ENCODE data around the gene PDGFC. TPM values are rescaled to one million over a fixed set of nuclear protein-coding genes. Genes with fewer than 3 reads are reported as not detected.

PDGFC gene
- total and polyA plus RNA-seq, 12 donors: 2.1 to 18.2 (median 14.8) TPM

DNA sequence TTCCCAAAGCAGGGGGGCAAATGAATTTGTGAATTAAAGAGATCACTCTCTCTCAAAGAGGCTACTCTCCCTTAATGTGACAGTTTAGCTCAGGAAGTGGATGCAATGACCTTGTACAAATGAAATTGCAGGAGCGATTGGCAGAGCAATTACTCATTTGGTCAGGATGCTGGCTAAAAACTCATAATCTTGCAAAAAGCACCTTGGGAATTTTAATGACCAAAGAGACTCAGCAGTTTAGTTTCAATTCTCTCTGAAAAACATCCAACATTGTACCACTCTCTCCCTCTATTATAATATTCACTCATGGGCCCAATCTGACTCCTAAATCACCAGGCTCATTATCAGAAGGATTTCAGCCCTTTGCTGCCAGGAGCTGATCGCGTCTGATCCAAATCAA lies 26.1 kb downstream of the PDGFC start:
- intact Hi-C loops (cut with DNase I): loop anchor here in 1 of 10 donors (5.0 kb wide), 1 partner anchor 173 kb away; no protein-coding TSS in a partner anchor
- no peaks in the 10 kb centered on the region for H3K27me3 ChIP-seq
- TF ChIP-seq, protein P1, sequence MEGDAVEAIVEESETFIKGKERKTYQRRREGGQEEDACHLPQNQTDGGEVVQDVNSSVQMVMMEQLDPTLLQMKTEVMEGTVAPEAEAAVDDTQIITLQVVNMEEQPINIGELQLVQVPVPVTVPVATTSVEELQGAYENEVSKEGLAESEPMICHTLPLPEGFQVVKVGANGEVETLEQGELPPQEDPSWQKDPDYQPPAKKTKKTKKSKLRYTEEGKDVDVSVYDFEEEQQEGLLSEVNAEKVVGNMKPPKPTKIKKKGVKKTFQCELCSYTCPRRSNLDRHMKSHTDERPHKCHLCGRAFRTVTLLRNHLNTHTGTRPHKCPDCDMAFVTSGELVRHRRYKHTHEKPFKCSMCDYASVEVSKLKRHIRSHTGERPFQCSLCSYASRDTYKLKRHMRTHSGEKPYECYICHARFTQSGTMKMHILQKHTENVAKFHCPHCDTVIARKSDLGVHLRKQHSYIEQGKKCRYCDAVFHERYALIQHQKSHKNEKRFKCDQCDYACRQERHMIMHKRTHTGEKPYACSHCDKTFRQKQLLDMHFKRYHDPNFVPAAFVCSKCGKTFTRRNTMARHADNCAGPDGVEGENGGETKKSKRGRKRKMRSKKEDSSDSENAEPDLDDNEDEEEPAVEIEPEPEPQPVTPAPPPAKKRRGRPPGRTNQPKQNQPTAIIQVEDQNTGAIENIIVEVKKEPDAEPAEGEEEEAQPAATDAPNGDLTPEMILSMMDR (IDR thresholded peaks at IDR 0.05): no peak
- no peak overlapping the region for H3K4me3 ChIP-seq
- no peak for DNase-seq
- no peaks in the 10 kb centered on the region for H3K9me3 ChIP-seq
- peak overlapping the region in 5 of 10 donors; percentile 50 to 72 (median 59) for H3K27ac ChIP-seq
- WGBS, 2 donors: 51 to 52% methylated on average over 3 of the region's 3 CpGs
- no peaks in the 10 kb centered on the region for H3K36me3 ChIP-seq
- no peak for ATAC-seq
- H3K4me1 ChIP-seq: peaks cover 0 to 85% (median 55%) of the 10 kb centered on the region in 9 donors

DNA sequence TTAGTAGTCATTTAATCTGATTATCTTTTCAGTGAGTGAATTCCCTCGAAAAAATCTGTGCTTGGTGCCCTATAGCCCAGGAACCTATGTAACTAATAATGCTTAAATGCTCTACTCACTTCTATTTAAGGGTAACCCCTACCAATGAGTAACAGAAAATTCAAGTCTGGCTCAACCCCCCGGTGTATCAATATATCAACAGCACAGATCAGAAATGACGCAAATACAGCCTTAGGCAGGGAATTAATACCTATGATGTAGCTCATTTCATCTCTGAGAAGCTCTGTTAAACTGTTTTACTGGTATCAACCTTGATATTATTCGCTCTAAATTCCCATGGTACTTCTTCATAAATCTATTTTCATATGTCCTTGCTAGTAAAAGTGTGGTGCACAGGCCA lies 28.6 kb downstream of the PDGFC start:
- Histone ChIP-seq H3K27me3 (no peaks in the 10 kb centered on the region), H3K4me1 (peaks cover 0 to 59% (median 45%) of the 10 kb centered on the region in 9 donors), H3K27ac (peak overlapping the region in 3 of 10 donors; percentile 57 to 61 (median 58)), H3K4me3 (no peak overlapping the region), H3K36me3 (no peaks in the 10 kb centered on the region), H3K9me3 (no peaks in the 10 kb centered on the region)
- TF ChIP-seq, protein P1 (IDR thresholded peaks at IDR 0.05): no peak
- DNase-seq: no peak
- ATAC-seq: no peak
- intact Hi-C loops (cut with DNase I): no loop called here
- 81 to 87% methylated on average over 4 of the region's 4 CpGs for WGBS, 2 donors

DNA sequence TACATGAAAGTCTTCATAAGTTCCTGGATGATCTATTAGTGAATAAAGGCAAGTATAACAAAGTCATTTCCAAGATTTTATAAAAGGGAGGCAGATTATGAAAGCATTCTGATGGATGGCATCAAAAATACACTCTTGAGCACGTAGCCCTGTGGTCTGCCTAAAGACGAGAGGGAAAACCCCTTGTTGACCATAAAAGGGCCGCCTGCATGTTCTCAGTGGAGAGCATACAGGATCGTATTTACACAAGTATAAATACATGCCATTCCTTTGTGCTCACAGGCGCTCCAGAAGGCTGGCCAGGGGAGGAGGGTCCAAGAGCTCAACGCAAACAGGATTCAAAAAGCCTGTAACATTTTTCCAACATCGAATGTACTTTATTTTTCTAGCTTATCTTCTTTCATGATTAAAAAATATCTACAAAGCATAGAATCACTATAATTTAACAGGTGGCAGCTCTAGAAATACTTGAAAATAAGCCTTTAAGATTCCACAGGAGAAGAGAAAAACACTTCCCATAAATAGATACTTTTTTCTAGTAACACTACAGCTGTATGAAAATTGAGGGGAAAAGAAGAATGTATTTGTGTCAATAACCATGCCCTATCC lies 29.6 kb downstream of the PDGFC start:
- DNase-seq (peak; percentile 11 to 19), ATAC-seq (peak in 7 of 8 donors; percentile 45 to 92 (median 80))
- H3K36me3 ChIP-seq: no peaks in the 10 kb centered on the region
- H3K27ac ChIP-seq: peak overlapping the region in 6 of 10 donors; percentile 12 to 61 (median 52)
- TF ChIP-seq, protein P1 (IDR thresholded peaks at IDR 0.05): no peak
- H3K9me3 ChIP-seq: no peaks in the 10 kb centered on the region
- H3K4me1 ChIP-seq: peaks cover 0 to 50% (median 36%) of the 10 kb centered on the region in 9 donors
- no peaks in the 10 kb centered on the region for H3K27me3 ChIP-seq
- H3K4me3 ChIP-seq: peak overlapping the region in 7 of 10 donors; percentile 11 to 36 (median 30)
- WGBS, 2 donors: 14 to 19% methylated on average over 7 of the region's 7 CpGs
- intact Hi-C loops (cut with DNase I): no loop called here

DNA sequence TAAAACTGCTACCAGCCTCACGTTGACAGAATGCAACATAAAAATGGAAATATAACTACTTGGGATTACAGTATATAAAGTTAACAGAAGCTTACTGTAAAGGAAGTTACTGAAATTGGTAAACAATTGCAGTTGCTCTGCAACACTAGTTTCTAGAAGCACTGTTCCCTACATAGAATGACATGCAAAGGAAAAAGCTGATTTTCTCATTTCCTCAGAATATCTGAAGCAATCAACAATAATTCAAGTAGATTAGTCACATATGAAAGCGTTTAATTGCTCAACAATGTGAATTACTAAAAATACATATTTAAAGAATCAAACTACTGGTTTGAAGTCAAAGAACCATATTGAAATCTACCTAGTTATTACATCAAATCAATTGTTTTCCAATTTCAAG lies 31.8 kb downstream of the PDGFC start:
- H3K27me3 ChIP-seq: no peaks in the 10 kb centered on the region
- TF ChIP-seq, protein P1 (IDR thresholded peaks at IDR 0.05): no peak
- peaks cover 0 to 27% (median 17%) of the 10 kb centered on the region in 9 donors for H3K4me1 ChIP-seq
- H3K4me3 ChIP-seq: no peak overlapping the region
- no peaks in the 10 kb centered on the region for H3K9me3 ChIP-seq
- no peak overlapping the region for H3K27ac ChIP-seq
- DNase-seq: no peak
- no peaks in the 10 kb centered on the region for H3K36me3 ChIP-seq
- 66 to 76% methylated on average over 2 of the region's 2 CpGs for WGBS, 2 donors
- intact Hi-C loops (cut with DNase I): no loop called here
- ATAC-seq: no peak
